ENCODE data around the gene HOXA11. TPM values are rescaled to one million over a fixed set of nuclear protein-coding genes. Genes with fewer than 3 reads are reported as not detected.

The HOXA11 gene
- total RNA-seq, 1 experiment from 2014 or later, result not detected

- Histone ChIP-seq H3K4me3 (ENCODE audit: low read depth, low read length, poor library complexity, severe bottlenecking) (no peak overlapping the region), H3K36me3 (ENCODE audit: insufficient read depth, low read length, poor library complexity, severe bottlenecking) (no peaks in the 10 kb centered on the region), H3K27me3 (replicated peaks; ENCODE audit: insufficient read depth, low read depth, low read length, poor library complexity) (peaks cover 76% of the 10 kb centered on the region), H3K27ac (ENCODE audit: low read depth, low read length, poor library complexity, severe bottlenecking) (no peak overlapping the region), H3K9me3 (ENCODE audit: low read depth, low read length, poor library complexity, severe bottlenecking) (no peaks in the 10 kb centered on the region), H3K4me1 (ENCODE audit: insufficient read depth, low read length, poor library complexity, severe bottlenecking) (no peaks in the 10 kb centered on the region)
- no TSS peak for BruUV-seq (replicated peaks)
- TF ChIP-seq EZH2 (IDR thresholded peaks at IDR 0.05; ENCODE audit: borderline replicate concordance, low read depth, low read length, poor library complexity, severe bottlenecking) (no peak), CTCF (conservative IDR thresholded peaks at IDR 0.05; ENCODE audit: low read depth, low read length) (no peak)
- POLR2A ChIA-PET (ENCODE audit: low non-redundant PET), result no interaction called here
- no peak for DNase-seq (ENCODE audit: low spot score)
- intact Hi-C loops (cut with micrococcal nuclease; ENCODE audit: unreplicated experiment), result no loop called here
- CTCF ChIA-PET, result no interaction called here
Measured at GRCh38 chr7:27223941-27224575, 39.0 kb upstream of the HOXA11 start.

- Histone ChIP-seq H3K27ac (ENCODE audit: low read depth, low read length, poor library complexity, severe bottlenecking) (no peak overlapping the region), H3K27me3 (replicated peaks; ENCODE audit: insufficient read depth, low read depth, low read length, poor library complexity) (peaks cover 66% of the 10 kb centered on the region), H3K4me1 (ENCODE audit: insufficient read depth, low read length, poor library complexity, severe bottlenecking) (no peaks in the 10 kb centered on the region), H3K4me3 (ENCODE audit: low read depth, low read length, poor library complexity, severe bottlenecking) (no peak overlapping the region), H3K36me3 (ENCODE audit: insufficient read depth, low read length, poor library complexity, severe bottlenecking) (no peaks in the 10 kb centered on the region), H3K9me3 (ENCODE audit: low read depth, low read length, poor library complexity, severe bottlenecking) (no peaks in the 10 kb centered on the region)
- intact Hi-C loops (cut with micrococcal nuclease; ENCODE audit: unreplicated experiment), result no loop called here
- ChIA-PET POLR2A (ENCODE audit: low non-redundant PET) (no interaction called here), CTCF (no interaction called here)
- DNase-seq (ENCODE audit: low spot score), result no peak
- BruUV-seq (replicated peaks), result no TSS peak
- TF ChIP-seq EZH2 (IDR thresholded peaks at IDR 0.05; ENCODE audit: borderline replicate concordance, low read depth, low read length, poor library complexity, severe bottlenecking) (no peak), CTCF (conservative IDR thresholded peaks at IDR 0.05; ENCODE audit: low read depth, low read length) (no peak)
Measured at GRCh38 chr7:27221201-27221797, 36.3 kb upstream of the HOXA11 start.

- ChIA-PET POLR2A (ENCODE audit: low non-redundant PET) (no interaction called here), CTCF (no interaction called here)
- H3K36me3 ChIP-seq (ENCODE audit: insufficient read depth, low read length, poor library complexity, severe bottlenecking), result no peaks in the 10 kb centered on the region
- TF ChIP-seq EZH2 (IDR thresholded peaks at IDR 0.05; ENCODE audit: borderline replicate concordance, low read depth, low read length, poor library complexity, severe bottlenecking) (no peak), CTCF (conservative IDR thresholded peaks at IDR 0.05; ENCODE audit: low read depth, low read length) (no peak)
- no peak overlapping the region for H3K27ac ChIP-seq (ENCODE audit: low read depth, low read length, poor library complexity, severe bottlenecking)
- H3K9me3 ChIP-seq (ENCODE audit: low read depth, low read length, poor library complexity, severe bottlenecking), result no peaks in the 10 kb centered on the region
- peaks cover 63% of the 10 kb centered on the region for H3K27me3 ChIP-seq (replicated peaks; ENCODE audit: insufficient read depth, low read depth, low read length, poor library complexity)
- BruUV-seq (replicated peaks), result no TSS peak
- H3K4me3 ChIP-seq (ENCODE audit: low read depth, low read length, poor library complexity, severe bottlenecking), result no peak overlapping the region
- intact Hi-C loops (cut with micrococcal nuclease; ENCODE audit: unreplicated experiment), result no loop called here
- H3K4me1 ChIP-seq (ENCODE audit: insufficient read depth, low read length, poor library complexity, severe bottlenecking), result no peaks in the 10 kb centered on the region
- no peak for DNase-seq (ENCODE audit: low spot score)
Measured at GRCh38 chr7:27220440-27220955, 35.5 kb upstream of the HOXA11 start.

Measured in A673 (cell line).